A172 (cell line): ENCODE results near the gene SLC37A3. TPM values are rescaled to one million over a fixed set of nuclear protein-coding genes. Genes with fewer than 3 reads are reported as not detected.
"Not testable (repeated sequence)": the region's sequence is repeated elsewhere in the genome, so short reads cannot be mapped to it uniquely, and the experiment has no call there.

Experiments used
- DNase-seq: peaks from one replicate; pipeline ENCODE4 v3.0.0-alpha.2; 2015; ENCODE audit warnings: low spot score
- total RNA-seq: library from RNA; depleted of rRNA; stranded (reverse); fragments of >200 nt; shearing (Covaris generic); gene quantifications from 2 replicates; pipeline ENCODE4 v1.2.3, GENCODE V29; 2014

Gene SLC37A3
- total RNA-seq, 1 experiment from 2014 or later: 10.8 TPM

DNA sequence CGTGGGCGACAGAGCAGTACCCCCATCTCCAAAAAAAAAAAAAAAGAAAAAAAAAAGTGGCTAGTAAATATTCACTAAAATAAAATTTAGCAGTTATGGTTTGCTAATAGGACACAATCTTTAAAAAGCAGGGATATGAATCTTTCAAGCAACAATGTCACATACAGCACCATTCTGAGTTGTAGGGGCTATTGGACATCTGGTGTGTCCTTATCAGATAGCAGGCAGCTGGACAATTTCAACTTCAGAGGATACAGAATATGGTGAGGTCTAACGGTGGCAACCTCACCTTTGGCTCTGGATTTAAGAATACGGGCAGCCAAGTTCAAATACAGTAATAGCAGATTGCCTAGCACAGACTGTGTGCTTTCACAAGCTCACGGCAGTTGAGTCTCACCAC lies 51.1 kb downstream of the SLC37A3 start:
- no peak for DNase-seq

DNA sequence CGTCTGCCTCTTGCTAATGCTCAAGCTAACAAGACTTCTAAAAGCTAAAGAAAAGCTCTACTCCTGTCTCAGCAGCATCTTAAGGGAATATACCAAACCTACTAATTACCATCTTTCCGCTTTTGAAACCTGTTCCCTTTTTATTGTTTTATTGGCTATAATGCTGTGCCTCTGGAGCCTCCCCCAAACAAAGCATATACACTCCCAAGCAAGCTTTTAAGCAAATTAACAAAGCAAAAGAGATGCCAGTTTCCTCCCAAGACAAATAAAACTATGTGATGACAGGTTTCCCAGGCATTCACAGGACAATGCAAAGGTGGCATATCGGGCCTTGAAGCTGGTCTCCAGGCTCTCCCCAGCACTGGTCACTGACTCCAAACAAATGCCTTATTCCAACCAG lies 52.9 kb downstream of the SLC37A3 start:
- DNase-seq: no peak

DNA sequence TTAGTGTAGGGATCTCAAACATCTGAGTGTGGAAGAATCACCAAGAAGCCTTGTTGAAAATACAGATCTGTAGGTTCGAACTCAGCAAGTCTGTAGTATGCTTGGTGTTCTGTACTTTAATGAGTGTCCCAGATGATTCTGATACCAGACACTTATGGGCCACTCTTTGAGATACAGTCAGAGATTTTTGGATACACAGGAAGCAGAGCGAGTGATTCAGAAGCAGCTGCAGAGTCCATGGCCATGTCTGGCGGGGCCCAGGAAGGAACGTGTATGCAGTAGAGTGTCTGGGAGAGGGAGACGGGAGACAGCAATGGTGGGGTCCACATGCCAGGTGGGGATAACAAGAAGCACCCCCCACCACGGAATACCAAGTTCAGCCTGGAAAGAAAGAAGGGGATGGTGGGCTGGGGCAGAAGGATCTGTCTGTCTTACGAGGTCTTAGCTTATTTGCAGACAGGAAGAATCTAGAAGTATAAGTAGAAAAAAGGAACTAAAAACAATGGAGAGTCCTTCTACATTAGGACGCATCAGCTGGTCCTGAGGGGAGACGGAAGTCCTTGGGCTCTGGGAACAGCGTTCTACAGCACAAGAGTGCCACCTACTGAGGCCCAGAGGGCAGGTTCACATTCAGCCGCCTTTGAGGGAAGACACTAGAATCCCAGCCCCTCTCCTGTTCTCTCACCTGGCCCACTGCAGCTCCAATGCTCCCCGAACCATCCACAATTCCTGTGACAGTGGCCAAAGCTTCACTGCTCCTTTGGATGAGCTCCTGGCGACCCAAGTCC lies 55.4 kb downstream of the SLC37A3 start:
- DNase-seq: peak; percentile 14

DNA sequence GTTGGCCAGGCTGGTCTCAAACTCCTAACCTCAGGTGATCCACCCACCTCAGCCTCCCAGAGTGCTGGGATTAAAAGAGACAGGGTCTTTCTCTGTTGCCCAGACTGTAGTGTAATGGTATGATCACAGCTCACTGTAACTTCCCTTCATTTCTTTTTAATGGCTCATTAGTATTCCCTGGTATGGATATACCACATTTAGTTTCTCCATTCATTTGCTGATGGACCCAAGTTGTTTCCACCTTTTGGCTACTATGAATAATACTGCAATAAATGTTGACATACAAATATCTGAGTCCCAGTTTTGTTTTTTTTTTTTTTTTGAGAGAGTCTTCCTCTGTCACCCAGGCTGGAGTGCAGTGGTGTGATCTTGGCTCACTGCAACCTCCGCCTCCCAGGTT lies 59.4 kb downstream of the SLC37A3 start:
- DNase-seq: not testable (repeated sequence)

DNA sequence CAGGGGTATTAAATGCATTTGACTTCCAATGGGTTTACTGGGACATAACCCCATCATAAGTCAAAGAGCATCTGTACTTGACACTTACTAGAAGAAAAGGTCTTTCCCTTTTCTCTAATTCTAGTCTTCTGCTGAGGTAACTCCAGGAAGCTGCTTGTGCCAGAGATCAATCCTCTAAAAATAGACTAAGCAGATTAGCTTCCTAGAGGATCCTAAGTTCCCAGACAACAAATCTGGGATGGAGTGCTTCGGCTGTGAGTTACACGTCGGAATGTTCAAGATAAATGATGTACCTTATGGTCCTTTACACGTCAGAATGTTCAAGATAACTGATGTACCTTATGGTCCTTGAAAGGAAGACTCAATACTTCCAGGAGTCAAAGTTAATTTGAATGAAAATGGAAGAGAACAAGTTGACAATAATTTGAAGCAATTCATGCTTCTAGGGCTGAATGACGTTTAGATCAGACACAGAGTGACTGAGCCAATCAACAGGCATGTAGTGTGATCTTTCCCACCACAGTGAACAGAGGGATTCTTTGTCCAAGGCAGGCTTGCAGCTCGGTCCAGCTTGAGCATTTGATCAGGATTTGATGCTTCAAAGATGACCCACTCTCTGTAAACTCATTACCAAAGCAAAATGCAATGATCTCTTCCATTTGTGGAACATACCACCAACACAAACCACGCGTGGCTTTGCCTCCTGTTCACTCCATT lies 63.8 kb downstream of the SLC37A3 start:
- no peak for DNase-seq

DNA sequence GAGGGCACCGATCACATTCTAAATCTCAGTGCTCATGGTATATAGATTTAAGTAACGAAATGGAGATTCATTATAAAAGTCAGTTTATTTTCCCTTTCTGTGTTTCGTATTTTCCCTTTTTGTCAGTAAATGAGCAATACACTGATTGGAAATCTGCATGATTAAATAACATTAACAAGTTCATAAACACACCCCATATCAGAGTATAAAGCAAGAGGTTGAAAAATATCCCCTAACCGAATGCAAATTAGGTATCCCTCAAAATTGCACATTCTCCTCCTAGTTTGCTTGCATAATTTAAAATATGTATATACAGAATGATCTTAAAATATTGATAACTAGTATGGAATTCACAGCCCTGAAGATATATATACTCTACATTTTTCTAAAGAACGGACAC lies 64.6 kb downstream of the SLC37A3 start:
- DNase-seq: no peak

DNA sequence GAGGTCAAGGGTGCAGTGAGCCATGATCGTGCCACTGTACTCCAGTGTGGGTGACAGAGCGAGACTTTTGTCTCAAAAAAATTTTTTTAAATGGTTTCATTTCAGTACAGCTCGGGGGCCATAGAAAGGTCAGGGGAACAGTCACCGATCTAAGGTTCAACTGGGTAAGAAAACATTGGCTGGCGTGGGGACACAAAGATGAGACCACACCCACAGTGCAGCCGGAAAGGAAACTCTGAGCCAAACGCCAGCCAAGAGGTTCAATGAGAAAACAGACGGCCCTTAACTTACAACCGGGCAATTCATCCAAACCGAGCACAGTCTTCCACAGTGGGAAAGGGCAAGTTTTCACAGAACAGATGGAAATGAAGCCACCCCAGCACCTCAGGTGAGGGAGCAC lies 65.1 kb downstream of the SLC37A3 start:
- no peak for DNase-seq

DNA sequence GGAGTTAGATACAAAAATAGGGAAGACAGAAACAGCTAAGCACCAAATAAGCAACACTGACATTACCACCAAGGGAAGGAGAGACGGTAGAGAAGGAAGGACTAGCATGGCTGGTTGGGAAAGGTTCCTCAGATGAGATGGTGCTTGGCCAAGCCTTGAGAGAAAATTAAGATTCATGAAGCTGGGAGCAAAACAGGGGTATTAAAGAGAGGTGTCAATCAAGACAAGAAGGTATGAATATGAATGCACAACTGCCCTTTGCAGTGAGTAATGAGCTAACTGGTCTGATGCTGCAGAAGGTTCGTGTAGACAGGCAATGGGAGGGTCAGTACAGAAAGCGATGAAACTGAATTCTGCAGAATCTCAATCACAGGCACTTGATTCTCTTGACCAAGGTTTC lies 67.7 kb downstream of the SLC37A3 start:
- DNase-seq: no peak

DNA sequence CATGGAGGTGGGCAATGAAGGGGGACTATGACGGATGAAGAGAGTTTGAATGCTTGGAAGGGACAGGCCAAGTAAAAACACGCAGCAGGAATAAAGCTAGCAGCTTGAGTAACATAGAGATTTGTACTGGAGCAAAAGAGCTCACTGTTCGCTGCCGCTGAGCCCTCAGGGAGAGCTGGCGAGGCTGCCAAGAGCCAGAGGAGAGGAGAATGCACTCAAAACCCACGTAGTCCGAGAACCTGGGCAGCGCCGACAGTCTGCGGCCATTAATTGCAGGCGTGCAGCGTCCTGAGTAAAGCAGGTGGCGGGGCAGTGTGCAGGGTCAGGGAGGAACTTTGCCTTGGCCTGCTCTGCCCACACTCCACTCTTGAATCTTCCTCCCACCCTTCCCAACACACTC lies 68.2 kb downstream of the SLC37A3 start:
- DNase-seq: no peak

DNA sequence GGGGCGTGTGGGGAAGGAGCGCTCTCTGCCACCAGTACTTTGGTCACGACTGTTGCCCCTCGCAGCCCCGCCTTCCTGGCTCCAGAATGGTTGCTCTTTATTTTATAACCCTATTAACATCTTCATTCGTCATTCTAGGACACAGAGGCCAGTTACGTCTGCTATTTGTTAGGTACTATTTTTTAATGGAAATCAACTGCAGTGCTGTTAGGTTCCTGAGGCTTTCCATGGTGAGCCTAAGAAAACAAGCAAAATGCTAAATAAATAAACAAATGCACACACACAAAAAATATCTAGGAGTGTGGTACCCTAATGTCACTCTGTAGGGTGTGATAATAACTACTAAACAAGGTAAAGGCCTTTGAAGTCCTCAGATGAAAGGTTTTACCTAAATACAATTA lies 71.1 kb downstream of the SLC37A3 start:
- no peak for DNase-seq

DNA sequence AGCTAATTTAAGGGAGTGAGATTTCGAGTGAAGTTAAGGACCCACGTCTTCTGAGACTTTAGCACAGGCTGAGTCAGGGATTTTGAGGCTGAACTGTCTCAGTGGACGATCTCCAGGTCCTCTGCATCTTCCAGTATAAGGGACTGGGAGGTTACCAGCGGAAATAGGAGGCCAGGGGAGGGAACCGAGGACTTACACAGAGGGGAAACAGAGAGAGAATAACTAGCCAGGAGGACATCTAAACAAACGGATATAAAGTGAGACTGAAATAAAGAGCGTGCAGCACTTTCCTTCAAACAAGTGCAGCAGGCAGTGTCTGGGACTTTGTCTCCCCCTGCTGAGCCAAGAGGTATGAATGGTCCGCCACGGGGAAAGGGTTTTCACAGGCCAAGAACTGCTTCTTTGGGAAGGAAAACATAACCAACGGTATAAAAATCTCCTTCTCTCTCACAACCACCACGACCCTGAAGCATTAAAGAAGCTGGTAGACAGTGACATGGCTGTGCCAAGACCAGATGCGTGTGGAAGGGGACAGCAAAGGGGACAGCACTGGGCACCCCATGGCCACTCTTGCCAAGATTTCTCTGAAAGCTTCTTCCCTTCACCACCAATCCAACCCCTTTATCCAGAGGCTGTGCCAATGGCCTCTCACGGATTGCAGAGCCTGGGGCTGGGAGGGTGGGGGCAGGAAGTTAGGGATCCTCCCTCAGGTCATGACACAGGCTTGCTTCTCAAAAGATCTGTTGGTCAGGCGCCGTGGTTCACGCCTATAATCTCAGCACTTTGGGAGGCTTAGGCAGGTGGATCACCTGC lies 72.0 kb downstream of the SLC37A3 start:
- DNase-seq: peak; percentile 36

DNA sequence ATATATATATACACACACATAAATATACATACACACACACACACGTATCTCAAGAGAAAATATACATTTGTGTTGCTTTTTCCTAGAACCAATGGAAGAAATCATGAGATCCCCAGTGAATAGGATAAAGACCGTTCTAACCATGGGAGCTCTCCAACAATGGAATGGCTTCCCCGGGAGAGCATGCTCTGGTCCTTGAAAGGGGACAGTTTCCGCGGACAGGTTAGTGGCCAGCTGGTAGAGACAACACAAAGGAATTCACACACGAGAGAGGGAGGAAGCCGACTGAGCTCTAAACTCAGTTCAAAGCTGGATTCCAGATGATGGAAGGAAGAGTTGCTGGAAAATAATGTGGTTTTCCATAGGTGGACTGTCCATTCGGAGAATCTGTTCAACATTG lies 72.7 kb downstream of the SLC37A3 start:
- no peak for DNase-seq

DNA sequence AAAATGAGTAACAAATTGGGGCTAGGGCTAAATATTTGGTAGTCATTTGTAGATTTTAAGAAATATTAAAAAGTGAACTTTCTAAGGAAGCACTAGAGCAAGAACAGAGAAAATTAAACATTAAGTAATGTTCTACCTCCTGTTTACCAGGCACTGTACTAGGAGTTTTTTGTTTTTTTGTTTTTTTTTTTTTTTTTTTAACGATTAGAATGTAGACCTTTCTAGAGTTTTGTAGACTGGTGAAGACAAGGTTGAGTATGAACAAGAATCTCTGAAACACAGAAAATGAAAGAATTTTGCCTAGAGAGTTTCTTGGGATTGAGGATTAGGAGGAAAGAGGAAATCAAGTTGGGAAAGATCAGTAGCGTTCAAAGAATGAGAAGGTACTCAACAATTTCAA lies 73.6 kb downstream of the SLC37A3 start:
- no peak for DNase-seq

DNA sequence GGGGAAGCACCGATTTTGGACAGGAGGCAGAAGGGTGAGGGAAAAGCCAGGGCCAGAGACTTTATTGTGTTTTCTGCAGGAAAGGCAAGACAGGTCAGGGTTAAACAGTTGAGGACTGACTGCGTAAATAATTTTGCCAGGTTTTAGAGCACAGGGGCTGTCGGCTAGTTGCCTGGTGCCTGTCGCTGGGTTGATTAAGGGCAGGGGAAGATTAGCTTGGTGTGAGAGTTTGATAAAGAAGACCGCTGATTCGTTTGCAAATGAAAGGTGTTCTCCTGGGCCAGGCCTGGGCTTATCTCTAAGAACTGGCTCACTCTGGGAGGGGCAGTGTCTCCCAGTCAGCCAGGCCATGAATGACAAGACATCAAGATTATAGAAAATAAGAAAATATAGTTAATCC lies 75.6 kb downstream of the SLC37A3 start:
- DNase-seq: no peak

DNA sequence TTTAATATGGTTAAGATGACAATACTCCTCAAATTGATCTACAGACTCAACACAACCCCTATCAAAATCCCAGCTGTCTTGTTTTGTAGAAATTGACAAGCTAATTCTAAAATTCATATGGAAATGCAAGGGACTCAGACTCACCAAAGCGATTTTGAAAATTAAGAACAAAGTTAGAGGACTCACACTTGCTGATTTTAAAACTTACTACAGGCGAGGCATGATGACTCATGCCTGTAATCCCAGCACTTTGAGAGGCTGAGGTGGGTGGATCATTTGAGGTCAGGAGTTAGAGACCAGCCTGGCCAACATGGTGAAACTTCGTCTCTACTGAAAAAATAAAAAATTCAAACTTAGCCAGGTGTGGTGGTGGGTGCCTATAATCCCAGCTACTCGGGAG lies 78.3 kb downstream of the SLC37A3 start:
- DNase-seq: not testable (repeated sequence)

DNA sequence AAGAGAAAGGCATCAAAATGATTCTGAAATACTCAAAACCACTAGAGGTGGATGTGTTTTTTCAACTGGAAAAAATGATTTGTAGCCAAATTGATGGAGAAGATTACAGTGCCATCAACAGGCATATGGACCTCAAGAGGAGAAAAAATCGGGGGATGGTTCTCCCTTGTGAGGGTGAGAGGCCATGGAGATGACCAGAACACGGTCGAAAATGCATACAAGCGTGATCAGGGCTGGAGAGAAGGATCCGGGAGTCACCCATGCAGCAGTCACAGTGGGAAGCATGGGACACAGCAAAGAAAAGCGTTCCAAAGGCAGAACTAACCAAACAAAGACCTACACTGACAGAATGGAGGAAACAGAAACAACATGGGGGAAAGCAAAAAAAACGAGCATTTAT lies 80.3 kb downstream of the SLC37A3 start:
- no peak for DNase-seq

DNA sequence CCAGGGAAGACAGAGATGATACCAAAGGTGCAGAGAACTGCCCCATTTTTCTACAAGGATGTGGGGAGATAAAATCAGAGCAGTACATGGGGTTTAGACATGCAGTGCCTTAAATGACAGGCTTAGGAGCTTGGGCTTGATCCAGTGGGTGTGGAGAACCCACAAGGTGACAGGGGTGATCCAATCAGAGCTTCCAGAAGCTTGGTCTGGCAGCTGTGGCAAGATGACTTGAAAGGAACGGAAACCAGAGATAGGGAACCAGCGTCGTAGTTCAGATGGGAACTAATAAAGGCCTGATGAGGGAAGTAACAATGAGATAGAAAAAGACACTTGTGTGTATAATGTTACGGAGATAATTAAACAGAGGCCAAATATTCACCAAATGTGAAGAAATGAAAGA lies 80.7 kb downstream of the SLC37A3 start:
- no peak for DNase-seq

DNA sequence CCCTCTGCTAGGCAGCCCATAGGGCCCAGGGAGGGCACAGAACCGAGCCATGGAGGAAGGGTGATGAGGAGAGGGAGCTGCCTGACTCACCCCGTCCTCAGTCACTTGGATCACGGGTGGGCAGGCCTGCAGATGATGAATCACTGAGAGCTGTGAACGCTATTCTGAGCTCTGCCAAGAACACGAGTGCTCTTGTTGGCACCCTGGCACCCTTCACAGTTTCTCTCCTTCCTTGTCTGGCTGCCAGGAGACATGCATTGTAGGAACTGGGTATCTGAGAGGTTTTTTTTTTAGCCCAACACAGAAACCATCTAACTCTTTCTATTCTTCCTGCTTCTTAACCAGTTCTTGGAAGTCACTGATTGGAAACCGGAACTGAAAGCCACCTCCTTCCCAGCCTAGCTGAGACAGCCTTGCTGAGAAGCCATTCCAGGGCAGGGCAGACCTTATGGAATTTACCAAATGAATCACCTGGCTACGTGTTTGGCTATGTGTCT lies 82.1 kb downstream of the SLC37A3 start:
- peak; percentile 72 for DNase-seq

DNA sequence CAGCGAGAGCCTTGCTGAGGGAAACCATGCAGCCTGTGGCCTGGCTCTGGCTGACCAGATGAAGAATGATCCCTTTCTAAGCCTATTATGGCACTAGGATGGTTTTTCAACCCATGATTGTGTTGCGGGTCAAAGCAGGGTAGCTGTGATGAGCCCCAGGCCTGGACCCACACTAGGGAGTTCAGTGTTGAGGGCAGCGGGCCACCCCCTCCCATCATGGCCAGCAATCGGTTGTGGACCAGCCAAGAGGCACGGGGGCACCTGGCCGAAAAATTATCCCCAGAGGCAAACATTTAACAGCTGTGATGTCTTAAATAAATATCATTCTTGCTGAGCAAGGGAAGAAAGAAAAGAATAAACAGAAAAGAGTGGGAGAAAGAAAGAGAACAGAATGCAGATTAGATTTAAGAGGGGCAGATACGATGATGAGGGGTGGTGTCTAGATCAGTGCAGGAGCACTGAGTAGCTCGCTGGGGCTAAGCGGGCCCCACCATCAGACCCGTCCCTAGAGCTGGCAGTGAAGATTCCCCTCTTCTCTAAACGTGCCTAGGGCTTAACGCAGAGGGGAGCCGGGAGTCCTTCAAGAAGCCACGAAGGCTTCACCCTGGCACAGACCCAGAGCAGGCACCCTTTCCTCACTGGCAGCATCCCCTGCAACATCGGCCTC lies 82.7 kb downstream of the SLC37A3 start:
- no peak for DNase-seq

DNA sequence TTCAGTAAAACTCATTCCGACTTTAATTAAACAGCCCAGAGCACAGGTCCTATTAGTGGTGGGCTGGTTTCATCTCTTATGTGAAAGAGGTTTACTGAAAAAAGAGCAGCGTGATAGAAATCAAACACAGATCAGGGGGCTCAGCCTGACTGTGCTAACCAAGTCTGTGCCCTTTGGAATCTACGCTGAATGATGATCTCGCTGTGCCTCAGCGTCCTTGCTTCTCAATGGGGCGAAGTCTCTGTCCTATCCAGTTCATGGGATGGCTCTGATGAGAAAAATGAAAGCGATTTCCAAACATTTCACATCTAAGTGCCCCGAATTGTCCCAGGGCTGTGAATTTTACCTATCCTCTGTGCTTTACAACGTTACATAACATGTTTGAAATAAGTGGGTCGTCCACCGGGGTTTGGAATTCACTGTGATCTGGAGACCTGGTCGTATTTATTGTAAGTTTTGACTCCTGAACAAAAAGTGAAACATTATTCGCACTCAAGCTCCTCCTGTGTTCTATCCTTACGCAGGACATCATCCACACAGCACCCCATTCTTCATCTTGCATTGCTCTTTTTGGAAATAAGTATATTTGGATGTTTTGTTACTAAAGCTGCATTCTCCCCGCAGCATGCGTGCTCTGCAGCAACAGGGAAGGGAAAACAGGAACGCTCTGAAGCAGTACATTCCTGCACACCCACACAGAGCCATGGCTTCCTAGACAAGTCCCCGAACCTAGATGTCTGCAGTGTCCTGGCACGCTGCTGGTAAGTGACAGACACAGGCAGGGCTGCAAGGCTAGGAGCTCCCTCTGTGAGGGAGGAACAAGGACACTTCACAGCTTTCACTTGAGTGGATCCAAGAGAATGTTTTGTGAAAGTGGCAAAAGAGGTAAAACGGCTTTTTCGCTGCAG lies 83.5 kb downstream of the SLC37A3 start:
- DNase-seq: no peak
